DOHH2 (cell line): ENCODE data around the gene GRIN2A.

ENCODE experiments used
- EZH2phosphoT487 ChIP-seq: fragments of 200-600 bp; sonication (generic); IDR thresholded peaks from 2 replicates; pipeline ENCODE4 v1.6.1; 2017; ENCODE audit warnings: borderline replicate concordance, mild to moderate bottlenecking, antibody characterized with exemption, low read length, moderate library complexity, mixed read lengths
- TF ChIP-seq, protein P1 (sequence below): fragments of 200-600 bp; sonication (generic); IDR thresholded peaks from one replicate; pipeline ENCODE4 v1.5.1; 2014; ENCODE audit warnings: antibody characterized with exemption, mild to moderate bottlenecking, low read depth, low read length; ENCODE audit not compliant: poor library complexity, severe bottlenecking

DNA sequence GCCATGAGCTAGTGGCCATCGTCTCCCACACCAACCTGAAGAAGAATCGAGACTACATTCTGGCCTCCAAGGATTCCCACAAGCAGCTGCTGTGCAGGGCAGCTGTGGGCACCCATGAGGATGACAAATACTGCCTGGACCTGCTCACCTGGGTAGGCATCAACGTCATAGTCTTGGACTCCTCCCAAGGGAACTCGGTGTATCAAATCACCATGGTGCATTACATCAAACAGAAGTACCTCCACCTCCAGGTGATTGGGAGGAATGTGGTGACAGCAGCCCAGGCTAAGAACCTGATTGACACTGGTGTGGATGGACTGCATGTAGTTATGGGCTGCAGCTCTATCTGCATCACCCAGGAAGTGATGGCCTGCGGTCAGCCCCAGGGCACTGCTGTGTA lies 70.2 kb downstream of the GRIN2A start:
- TF ChIP-seq, protein P1, sequence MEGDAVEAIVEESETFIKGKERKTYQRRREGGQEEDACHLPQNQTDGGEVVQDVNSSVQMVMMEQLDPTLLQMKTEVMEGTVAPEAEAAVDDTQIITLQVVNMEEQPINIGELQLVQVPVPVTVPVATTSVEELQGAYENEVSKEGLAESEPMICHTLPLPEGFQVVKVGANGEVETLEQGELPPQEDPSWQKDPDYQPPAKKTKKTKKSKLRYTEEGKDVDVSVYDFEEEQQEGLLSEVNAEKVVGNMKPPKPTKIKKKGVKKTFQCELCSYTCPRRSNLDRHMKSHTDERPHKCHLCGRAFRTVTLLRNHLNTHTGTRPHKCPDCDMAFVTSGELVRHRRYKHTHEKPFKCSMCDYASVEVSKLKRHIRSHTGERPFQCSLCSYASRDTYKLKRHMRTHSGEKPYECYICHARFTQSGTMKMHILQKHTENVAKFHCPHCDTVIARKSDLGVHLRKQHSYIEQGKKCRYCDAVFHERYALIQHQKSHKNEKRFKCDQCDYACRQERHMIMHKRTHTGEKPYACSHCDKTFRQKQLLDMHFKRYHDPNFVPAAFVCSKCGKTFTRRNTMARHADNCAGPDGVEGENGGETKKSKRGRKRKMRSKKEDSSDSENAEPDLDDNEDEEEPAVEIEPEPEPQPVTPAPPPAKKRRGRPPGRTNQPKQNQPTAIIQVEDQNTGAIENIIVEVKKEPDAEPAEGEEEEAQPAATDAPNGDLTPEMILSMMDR, result no peak
- TF ChIP-seq EZH2phosphoT487, result no peak
